Type B pancreatic cell (in vitro differentiated cells): ENCODE measurements around the gene CLCN1. TPM values are rescaled to one million over a fixed set of nuclear protein-coding genes. Genes with fewer than 3 reads are reported as not detected.

Experiments
- DNase-seq: peaks from one replicate; pipeline ENCODE4 v3.0.0; 2021; ENCODE audit warnings: mixed read lengths; ENCODE audit not compliant: unreplicated experiment; ENCODE audit errors: extremely low spot score
- H3K27ac Mint-ChIP-seq: 2 replicates; pipeline ENCODE4 v1.8.0; 2021; ENCODE audit warnings: mild to moderate bottlenecking, mixed read lengths
- H3K27me3 Mint-ChIP-seq: 2 replicates; pipeline ENCODE4 v1.8.0; 2021; ENCODE audit warnings: mixed read lengths
- H3K36me3 Mint-ChIP-seq: 2 replicates; pipeline ENCODE4 v1.8.0; 2021; ENCODE audit warnings: mixed read lengths
- H3K4me1 Mint-ChIP-seq: one replicate; pipeline ENCODE4 v1.8.0; 2021; ENCODE audit warnings: mixed read lengths; ENCODE audit not compliant: unreplicated experiment
- H3K4me3 Mint-ChIP-seq: 2 replicates; pipeline ENCODE4 v1.8.0; 2021; ENCODE audit warnings: mild to moderate bottlenecking, mixed read lengths
- H3K9me3 Mint-ChIP-seq: 2 replicates; pipeline ENCODE4 v1.8.0; 2021; ENCODE audit warnings: mixed read lengths
- CTCF ChIP-seq: fragments of 200-600 bp; sonication (generic); conservative IDR thresholded peaks from 2 replicates; pipeline ENCODE4 v1.5.0; 2021; ENCODE audit warnings: antibody characterized with exemption, mild to moderate bottlenecking
- total RNA-seq: library from RNA; stranded (reverse); gene quantifications from 2 replicates; pipeline ENCODE4 v1.2.1, GENCODE V29; 2021; ENCODE audit warnings: low replicate concordance

Gene CLCN1
- total RNA-seq, 1 donor from 2014 or later = 0.22 TPM

- Mint-ChIP-seq H3K4me3 (no peak overlapping the region), H3K9me3 (no peaks in the 10 kb centered on the region), H3K4me1 (peaks cover 13% of the 10 kb centered on the region), H3K27ac (no peak overlapping the region), H3K36me3 (peaks cover 8% of the 10 kb centered on the region), H3K27me3 (peaks cover 49% of the 10 kb centered on the region)
- no peak for TF ChIP-seq CTCF
- no peak for DNase-seq
Observed at GRCh38 chr7:143355450-143356385, 39.8 kb downstream of the CLCN1 start.

GRCh38 chr7:143356414-143357050, 40.6 kb downstream of the CLCN1 start:
- DNase-seq = no peak
- Mint-ChIP-seq H3K9me3 (no peaks in the 10 kb centered on the region), H3K36me3 (peaks cover 8% of the 10 kb centered on the region), H3K4me1 (peaks cover 13% of the 10 kb centered on the region), H3K27me3 (peaks cover 53% of the 10 kb centered on the region), H3K4me3 (no peak overlapping the region), H3K27ac (no peak overlapping the region)
- no peak for TF ChIP-seq CTCF

GRCh38 chr7:143358626-143359025, 42.7 kb downstream of the CLCN1 start:
- no peak for DNase-seq
- TF ChIP-seq CTCF = no peak

GRCh38 chr7:143359771-143360353, 44.0 kb downstream of the CLCN1 start:
- Mint-ChIP-seq H3K4me3 (peak overlapping the region; percentile 41), H3K9me3 (no peaks in the 10 kb centered on the region), H3K27ac (no peak overlapping the region), H3K4me1 (peaks cover 4% of the 10 kb centered on the region), H3K36me3 (peaks cover 8% of the 10 kb centered on the region), H3K27me3 (peaks cover 67% of the 10 kb centered on the region)
- no peak for TF ChIP-seq CTCF
- no peak for DNase-seq

More at GRCh38 chr7:143358626-143359025, 42.7 kb downstream of the CLCN1 start:
- Mint-ChIP-seq H3K27ac (no peak overlapping the region), H3K27me3 (peaks cover 58% of the 10 kb centered on the region), H3K9me3 (no peaks in the 10 kb centered on the region), H3K4me3 (no peak overlapping the region), H3K36me3 (peaks cover 8% of the 10 kb centered on the region), H3K4me1 (peaks cover 4% of the 10 kb centered on the region)

GRCh38 chr7:143360788-143361551, 45.1 kb downstream of the CLCN1 start:
- Mint-ChIP-seq H3K36me3 (peaks cover 8% of the 10 kb centered on the region), H3K27ac (no peak overlapping the region), H3K9me3 (no peaks in the 10 kb centered on the region), H3K4me1 (peaks cover 4% of the 10 kb centered on the region), H3K27me3 (peaks cover 76% of the 10 kb centered on the region), H3K4me3 (peak overlapping the region; percentile 85)
- no peak for TF ChIP-seq CTCF
- DNase-seq = no peak
